ENCODE data around the gene WNT2.

The WNT2 gene

GRCh38 chr7:117229350-117229749, 93.5 kb downstream of the WNT2 start:
- TF ChIP-seq, protein P1, sequence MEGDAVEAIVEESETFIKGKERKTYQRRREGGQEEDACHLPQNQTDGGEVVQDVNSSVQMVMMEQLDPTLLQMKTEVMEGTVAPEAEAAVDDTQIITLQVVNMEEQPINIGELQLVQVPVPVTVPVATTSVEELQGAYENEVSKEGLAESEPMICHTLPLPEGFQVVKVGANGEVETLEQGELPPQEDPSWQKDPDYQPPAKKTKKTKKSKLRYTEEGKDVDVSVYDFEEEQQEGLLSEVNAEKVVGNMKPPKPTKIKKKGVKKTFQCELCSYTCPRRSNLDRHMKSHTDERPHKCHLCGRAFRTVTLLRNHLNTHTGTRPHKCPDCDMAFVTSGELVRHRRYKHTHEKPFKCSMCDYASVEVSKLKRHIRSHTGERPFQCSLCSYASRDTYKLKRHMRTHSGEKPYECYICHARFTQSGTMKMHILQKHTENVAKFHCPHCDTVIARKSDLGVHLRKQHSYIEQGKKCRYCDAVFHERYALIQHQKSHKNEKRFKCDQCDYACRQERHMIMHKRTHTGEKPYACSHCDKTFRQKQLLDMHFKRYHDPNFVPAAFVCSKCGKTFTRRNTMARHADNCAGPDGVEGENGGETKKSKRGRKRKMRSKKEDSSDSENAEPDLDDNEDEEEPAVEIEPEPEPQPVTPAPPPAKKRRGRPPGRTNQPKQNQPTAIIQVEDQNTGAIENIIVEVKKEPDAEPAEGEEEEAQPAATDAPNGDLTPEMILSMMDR (IDR thresholded peaks at IDR 0.05; ENCODE audit: low read depth, low read length, missing control alignments), result no peak
- no peak overlapping the region for H3K4me3 ChIP-seq (replicated peaks; ENCODE audit: low read depth, low read length)
- DNase-seq (ENCODE audit: extremely low read depth, low read depth), result no peak

DNA sequence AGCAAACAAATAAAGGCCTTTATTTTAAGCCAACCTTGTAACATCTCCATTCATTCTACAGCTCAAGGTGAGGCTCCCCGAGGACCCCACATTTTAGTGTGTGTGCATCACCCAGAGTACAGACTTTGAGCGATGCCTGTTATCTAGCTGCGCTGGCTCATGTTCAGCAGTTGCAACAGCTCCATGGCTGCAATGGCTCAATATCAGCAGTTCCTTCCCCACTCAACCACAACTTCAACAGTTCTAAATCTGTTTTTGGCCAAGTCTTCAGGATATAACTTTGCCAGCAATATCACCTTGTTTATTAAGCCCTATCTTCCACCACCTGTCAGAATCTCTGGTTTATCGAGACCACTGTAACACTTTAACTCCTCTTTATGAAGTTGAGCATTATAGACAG, 95.8 kb downstream of the WNT2 start:
- H3K4me3 ChIP-seq (replicated peaks; ENCODE audit: low read depth, low read length), result no peak overlapping the region
- DNase-seq (ENCODE audit: extremely low read depth, low read depth), result no peak
- TF ChIP-seq, protein P1 (IDR thresholded peaks at IDR 0.05; ENCODE audit: low read depth, low read length, missing control alignments), result no peak

DNA sequence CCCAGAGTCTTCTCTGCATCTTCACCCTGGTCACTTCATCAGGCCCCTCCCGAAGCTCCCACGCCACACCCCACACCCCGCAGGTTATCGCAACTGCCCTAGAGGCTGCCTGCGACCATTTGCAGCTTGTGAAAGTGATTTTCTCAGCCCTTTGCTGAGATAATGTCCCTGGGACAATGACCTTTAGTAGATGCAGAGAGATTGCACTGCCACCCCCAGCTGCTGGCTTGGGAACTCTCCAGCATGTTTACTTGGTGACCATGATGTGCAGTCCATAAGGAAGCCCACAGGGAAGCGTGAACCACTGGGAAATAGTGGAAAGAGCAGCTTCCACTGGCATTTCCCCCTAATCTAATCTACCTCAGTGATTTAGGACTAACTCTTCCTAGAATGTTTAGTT, 97.3 kb downstream of the WNT2 start:
- TF ChIP-seq, protein P1 (IDR thresholded peaks at IDR 0.05; ENCODE audit: low read depth, low read length, missing control alignments), result no peak
- no peak overlapping the region for H3K4me3 ChIP-seq (replicated peaks; ENCODE audit: low read depth, low read length)
- no peak for DNase-seq (ENCODE audit: extremely low read depth, low read depth)
